DMS53 treated with DMSO at 0.1 percent for 48 hours (cell line): ENCODE measurements around the gene RBM19.

Experiments used
- DNase-seq: peaks from one replicate; lab custom pipeline; 2025; ENCODE audit not compliant: unreplicated experiment; lab: John Stamatoyannopoulos, UW

Gene RBM19

GRCh38 chr12:113837528-113838296 is 128.4 kb downstream of the RBM19 start:
- DNase-seq, result no peak

DNA sequence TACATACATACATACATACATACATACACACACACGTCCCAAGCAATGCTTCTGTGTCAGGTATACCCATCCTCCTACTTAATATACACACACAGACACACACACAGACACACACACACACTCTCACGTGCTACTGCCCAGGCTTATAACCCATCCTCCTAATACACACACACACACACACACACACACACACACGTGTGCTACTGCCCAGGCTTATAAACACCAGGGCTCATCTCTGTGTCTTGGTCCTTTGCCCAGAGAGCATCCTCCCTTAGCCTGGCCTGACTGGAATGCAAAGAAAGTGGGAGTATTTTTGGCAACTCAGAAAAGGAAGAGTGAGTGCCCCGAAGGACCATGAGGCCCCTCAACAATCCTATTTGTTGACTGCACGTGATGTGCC is 129.0 kb downstream of the RBM19 start:
- no peak for DNase-seq

- no peak for DNase-seq
Observed at GRCh38 chr12:113835896-113836295, 130.2 kb downstream of the RBM19 start.

DNA sequence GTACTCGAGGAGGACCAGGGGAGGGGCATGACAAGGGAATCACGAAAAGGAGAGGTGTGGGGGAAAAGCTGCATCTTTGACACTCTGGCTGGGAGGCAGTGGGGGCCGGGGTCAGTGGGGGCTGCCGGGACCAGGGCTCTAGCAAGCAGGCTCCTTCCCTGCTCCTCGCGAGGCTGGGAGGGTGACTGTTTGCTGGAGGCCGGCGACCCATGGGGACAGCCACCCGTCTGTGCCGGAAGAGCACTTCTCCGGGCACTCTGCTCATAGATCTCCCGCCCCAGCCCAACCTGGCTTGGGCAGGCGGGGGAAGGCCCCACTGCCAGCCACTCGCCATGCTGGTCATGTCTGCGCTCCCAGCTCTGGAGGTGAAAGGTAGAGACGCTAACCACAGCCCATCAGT is 130.7 kb downstream of the RBM19 start:
- DNase-seq, result no peak

- DNase-seq, result no peak
Observed at GRCh38 chr12:113833422-113833821, 132.7 kb downstream of the RBM19 start.

DNA sequence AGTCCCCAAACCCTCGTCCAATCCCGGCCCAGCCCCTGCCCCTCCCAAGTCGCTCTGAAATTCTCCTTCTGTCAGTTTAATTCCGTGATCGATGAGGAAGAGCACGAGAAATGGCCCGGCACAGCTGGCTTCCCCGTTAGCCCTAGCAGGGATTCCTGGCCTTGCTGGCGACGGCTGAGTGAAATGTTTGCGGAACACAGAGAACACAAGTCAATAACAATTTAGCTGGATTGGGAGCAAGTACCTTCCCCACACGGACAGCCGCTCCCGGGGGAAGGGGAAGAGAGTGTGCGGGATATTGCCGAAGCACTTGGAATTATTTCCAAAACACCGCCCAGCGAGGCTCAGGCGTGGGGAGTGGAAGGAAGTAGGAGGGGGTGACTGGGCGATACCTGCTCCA is 134.6 kb downstream of the RBM19 start:
- no peak for DNase-seq

GRCh38 chr12:113831016-113831415 is 135.1 kb downstream of the RBM19 start:
- DNase-seq, result no peak

DNA sequence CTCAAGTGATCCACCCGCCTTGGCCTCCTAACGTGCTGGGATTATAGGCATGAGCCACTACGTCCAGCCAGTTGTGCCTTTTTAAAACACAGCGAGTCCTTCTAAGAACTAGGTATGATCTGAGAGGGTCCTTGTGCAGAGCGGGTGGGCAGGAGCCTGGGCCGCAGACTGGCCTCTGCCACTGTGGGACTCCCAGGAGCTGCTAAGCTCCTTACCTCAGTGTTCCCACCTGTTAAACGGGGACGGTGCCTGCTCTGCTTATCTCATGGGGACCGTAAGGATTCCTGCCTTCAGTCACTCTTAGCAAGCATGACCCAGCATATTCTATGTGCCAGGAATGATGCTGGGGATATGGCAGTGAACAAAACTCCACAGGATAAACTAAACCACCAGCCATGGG is 136.9 kb downstream of the RBM19 start:
- DNase-seq, result no peak

DNA sequence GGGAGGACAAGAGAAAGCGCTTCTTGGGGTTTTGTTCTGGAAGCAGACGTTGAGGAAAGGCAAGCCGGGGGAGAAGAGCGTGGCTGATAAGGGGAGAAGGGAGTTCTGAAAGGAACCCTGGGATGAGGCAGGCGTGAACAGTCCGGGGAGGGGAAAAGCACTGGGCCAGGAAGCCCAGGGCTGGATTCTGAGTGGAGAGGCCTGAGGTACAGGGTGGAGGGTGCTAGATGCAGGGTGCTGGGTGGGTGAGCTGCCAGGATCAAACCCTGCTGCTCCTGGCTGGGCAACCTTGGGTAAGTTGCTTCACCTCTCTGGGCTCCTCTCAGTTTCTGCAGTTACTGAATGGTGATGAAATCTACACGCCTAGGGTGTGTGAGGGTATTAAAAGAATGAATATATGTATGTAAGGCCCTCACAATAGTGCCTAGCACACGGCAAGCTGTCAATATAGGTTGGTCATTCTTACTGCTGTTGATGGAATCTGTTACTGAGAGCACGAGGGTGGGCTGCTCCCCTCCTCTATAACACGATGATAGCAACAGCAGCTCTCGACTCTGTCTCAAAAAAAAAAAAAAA is 138.5 kb downstream of the RBM19 start:
- no peak for DNase-seq

GRCh38 chr12:113826805-113827538 is 139.2 kb downstream of the RBM19 start:
- no peak for DNase-seq

GRCh38 chr12:113825705-113826104 is 140.4 kb downstream of the RBM19 start:
- DNase-seq, result no peak

DNA sequence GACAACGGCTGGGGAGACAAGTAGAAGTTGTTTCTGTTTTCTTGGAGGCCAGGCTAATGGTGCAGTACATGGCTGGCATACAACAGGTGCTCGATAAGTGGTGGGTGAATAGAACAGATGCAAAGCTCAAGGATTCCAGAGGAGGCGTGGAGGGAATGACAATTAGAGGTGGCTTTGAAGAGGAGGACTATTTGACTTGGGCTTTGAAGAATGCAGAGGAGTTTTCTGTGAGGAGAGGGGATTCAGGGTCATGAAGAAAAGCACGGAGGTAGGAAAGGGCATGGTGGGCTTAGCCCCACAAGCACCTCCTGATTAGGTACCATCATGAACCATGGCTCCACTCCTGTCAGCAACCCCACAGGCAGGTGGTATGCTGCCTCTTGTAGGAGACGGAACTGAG is 142.3 kb downstream of the RBM19 start:
- DNase-seq, result no peak

GRCh38 chr12:113823016-113823415 is 143.1 kb downstream of the RBM19 start:
- no peak for DNase-seq

- no peak for DNase-seq
Observed at GRCh38 chr12:113820842-113821241, 145.3 kb downstream of the RBM19 start.

DNA sequence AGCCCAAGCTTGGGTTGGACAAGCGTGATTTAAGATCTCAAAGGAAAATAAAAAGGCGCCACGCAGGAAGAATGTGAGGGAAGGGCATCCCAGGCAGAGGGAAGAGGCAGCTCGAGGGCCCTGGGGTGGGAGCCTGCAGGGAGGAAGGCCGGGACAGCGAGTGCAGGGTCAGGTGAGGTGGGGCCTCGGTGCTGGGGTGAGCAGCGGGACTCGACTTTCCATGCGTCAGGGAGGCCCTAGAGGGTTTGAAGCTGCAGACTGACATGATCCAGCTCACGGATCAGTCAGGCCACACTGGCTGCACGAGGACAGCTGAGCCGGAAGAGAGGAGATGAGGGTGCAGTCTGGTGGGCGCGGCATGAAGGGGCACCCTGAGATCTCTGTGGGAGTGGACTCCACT is 145.8 kb downstream of the RBM19 start:
- no peak for DNase-seq

GRCh38 chr12:113819495-113819894 is 146.6 kb downstream of the RBM19 start:
- no peak for DNase-seq

DNA sequence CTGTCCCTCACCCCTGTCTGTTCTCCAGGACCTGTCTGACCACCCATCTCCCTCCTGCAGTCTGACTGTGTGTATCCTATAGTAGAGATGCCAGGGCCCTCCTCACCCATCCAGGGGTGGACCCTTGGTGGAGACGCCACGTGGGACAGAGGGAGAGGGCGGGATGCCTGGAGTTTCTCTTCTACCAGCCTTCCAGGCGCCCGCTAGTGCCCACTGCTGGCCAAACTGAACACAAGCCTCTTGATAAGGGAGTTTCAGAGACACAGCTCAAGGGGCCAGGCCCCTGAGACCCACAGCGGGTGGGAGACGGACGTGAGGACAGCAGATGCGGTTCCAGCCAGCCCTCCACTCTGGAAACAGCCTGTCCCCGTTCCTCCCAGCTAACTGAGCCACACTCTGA is 147.3 kb downstream of the RBM19 start:
- peak; percentile 1 for DNase-seq

DNA sequence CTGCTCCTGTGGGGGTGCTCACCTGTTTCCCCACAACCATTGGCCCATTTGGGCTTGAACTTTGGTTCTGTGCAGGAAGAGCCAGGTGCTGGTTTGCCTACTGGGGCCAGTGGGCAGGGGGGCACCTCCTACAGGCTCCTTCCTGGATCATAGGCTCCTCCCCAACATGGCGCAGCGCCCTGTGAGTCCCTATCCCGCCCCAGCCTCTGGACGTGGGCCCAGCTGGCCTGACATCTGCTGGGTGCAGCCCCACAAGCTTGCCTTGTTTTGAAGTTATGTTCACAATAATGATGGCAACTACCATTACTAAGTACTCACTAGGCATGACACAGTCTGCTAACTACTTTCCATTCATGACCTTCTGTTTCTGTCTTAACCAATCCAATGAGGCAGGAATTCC is 147.8 kb downstream of the RBM19 start:
- no peak for DNase-seq

DNA sequence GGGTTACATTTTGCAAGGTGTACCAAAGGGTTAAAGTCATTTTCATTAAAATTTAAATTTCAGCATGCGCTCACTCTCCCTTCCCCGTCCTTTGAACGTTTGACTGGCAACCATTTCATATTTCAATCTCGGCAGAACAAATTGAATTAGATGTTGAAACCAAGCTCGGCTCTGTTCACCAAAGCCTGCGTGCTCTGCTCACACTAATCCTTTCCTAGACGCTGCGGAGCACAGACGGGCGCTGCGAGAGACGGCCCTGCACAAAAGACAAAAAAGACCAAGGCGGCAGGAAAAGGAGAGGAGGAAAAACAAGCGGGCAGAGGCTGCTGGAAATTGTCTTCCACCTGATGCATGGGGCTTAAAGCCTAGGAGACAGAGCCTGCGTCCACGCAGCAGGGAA is 149.3 kb downstream of the RBM19 start:
- no peak for DNase-seq

GRCh38 chr12:113815031-113815430 is 151.1 kb downstream of the RBM19 start:
- peak; percentile 73 for DNase-seq

- DNase-seq, result no peak
Observed at GRCh38 chr12:113813229-113813541, 152.9 kb downstream of the RBM19 start.

DNA sequence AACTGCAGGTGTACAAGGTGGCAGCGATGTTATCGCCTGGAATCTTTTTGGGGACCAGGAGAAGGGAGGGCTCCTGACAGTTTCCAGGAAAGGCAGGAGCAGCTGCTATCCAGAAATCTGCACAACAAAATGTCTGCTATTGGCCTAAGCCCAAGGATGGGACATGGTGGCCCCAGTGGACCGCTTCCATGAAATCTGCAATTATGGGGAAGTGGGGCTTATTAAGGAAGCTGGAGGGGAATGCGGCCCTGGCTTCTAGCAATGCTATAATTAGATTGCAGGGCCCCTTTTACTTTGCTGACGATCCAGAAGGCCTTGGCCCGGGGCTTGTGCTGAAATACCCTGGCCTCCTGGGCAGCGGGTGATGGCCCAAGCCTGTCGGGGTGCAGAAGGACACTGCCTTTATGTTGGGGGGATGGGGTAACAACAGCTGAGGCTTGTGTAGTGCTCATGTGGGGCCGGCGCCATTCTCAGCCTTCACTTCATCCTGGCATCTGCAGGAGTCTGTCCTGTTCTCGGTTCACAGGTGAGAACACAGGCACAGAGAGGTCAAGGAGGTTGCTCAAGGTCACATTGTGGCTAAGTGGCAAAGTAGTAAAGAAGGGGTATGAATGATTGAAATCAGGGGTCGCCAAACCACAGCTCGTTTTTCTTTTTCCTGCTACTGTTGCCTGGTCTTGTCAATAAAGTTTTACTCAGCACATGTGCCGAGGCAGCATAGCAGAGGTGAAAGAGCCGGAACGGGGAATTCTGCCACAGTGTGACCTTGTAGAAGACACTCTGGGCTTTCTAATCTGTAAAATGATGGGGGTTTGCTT is 153.5 kb downstream of the RBM19 start:
- no peak for DNase-seq
